Daoy (cell line): Measurements from ENCODE around the gene GFI1B. TPM values are rescaled to one million over a fixed set of nuclear protein-coding genes. Genes with fewer than 3 reads are reported as not detected.
"Not testable (repeated sequence)": the region's sequence is repeated elsewhere in the genome, so short reads cannot be mapped to it uniquely, and the experiment has no call there.

Source experiments
- DNase-seq: peaks from one replicate; pipeline ENCODE4 v3.0.0-alpha.2; 2015; ENCODE audit warnings: low read depth
- total RNA-seq: library from RNA; depleted of rRNA; stranded (reverse); fragments of >200 nt; shearing (Covaris generic); gene quantifications from 2 replicates; pipeline ENCODE4 v1.2.3, GENCODE V29; 2014

Gene GFI1B
- total RNA-seq, 1 experiment from 2014 or later, result not detected

- no peak for DNase-seq
These were observed 12.3 kb downstream of the GFI1B start for GRCh38 chr9:132990781-132991180.

GRCh38 chr9:132991351-132992300 lies 13.1 kb downstream of the GFI1B start:
- DNase-seq, result no peak

- no peak for DNase-seq
These were observed 15.0 kb downstream of the GFI1B start for GRCh38 chr9:132993511-132993939.

- DNase-seq, result peak; percentile 67
These were observed 16.1 kb downstream of the GFI1B start for GRCh38 chr9:132994410-132995120.

GRCh38 chr9:132995121-132995420 lies 16.6 kb downstream of the GFI1B start:
- no peak for DNase-seq

GRCh38 chr9:132995879-132996278 lies 17.4 kb downstream of the GFI1B start:
- DNase-seq, result no peak

GRCh38 chr9:132996526-132996925 lies 18.0 kb downstream of the GFI1B start:
- DNase-seq, result no peak

- DNase-seq, result peak; percentile 93
These were observed 19.1 kb downstream of the GFI1B start for GRCh38 chr9:132997591-132997990.

- not testable (repeated sequence) for DNase-seq
These were observed 19.7 kb downstream of the GFI1B start for GRCh38 chr9:132998221-132998620.

GRCh38 chr9:132998831-132999635 lies 20.5 kb downstream of the GFI1B start:
- no peak for DNase-seq

GRCh38 chr9:133002147-133003070 lies 23.9 kb downstream of the GFI1B start:
- DNase-seq, result no peak

- no peak for DNase-seq
These were observed 24.6 kb downstream of the GFI1B start for GRCh38 chr9:133003071-133003461.

- DNase-seq, result no peak
These were observed 25.2 kb downstream of the GFI1B start for GRCh38 chr9:133003671-133004090.

- DNase-seq, result no peak
These were observed 25.9 kb downstream of the GFI1B start for GRCh38 chr9:133004091-133004998.

GRCh38 chr9:133004999-133005760 lies 26.7 kb downstream of the GFI1B start:
- DNase-seq, result no peak

GRCh38 chr9:133005957-133006356 lies 27.5 kb downstream of the GFI1B start:
- no peak for DNase-seq

- no peak for DNase-seq
These were observed 28.3 kb downstream of the GFI1B start for GRCh38 chr9:133006731-133007352.

GRCh38 chr9:133008406-133008805 lies 29.9 kb downstream of the GFI1B start:
- no peak for DNase-seq

GRCh38 chr9:133008824-133009223 lies 30.3 kb downstream of the GFI1B start:
- DNase-seq, result no peak
